Measurements from ENCODE around the gene B4GAT1.
"Not testable (repeated sequence)": the region's sequence is repeated elsewhere in the genome, so short reads cannot be mapped to it uniquely, and the experiment has no call there.

B4GAT1 gene

GRCh38 chr11:66335531-66336233 is 11.7 kb downstream of the B4GAT1 start:
- DNase-seq = no peak

- DNase-seq = no peak
These were observed 12.6 kb downstream of the B4GAT1 start for GRCh38 chr11:66334605-66335442.

- no peak for DNase-seq
These were observed 13.4 kb downstream of the B4GAT1 start for GRCh38 chr11:66333896-66334604.

- DNase-seq = no peak
These were observed 14.1 kb downstream of the B4GAT1 start for GRCh38 chr11:66333220-66333877.

GRCh38 chr11:66332371-66333219 is 14.8 kb downstream of the B4GAT1 start:
- DNase-seq = no peak

GRCh38 chr11:66331542-66332370 is 15.7 kb downstream of the B4GAT1 start:
- no peak for DNase-seq

- DNase-seq = no peak
These were observed 16.5 kb downstream of the B4GAT1 start for GRCh38 chr11:66330931-66331330.

- DNase-seq = no peak
These were observed 18.2 kb downstream of the B4GAT1 start for GRCh38 chr11:66329165-66329673.

- peak; percentile 70 for DNase-seq
These were observed 18.9 kb downstream of the B4GAT1 start for GRCh38 chr11:66328302-66329144.

- no peak for DNase-seq
These were observed 19.5 kb downstream of the B4GAT1 start for GRCh38 chr11:66328031-66328301.

GRCh38 chr11:66327171-66328030 is 20.0 kb downstream of the B4GAT1 start:
- no peak for DNase-seq

- DNase-seq = no peak
These were observed 20.9 kb downstream of the B4GAT1 start for GRCh38 chr11:66326261-66327111.

GRCh38 chr11:66325263-66325671 is 22.2 kb downstream of the B4GAT1 start:
- no peak for DNase-seq

- DNase-seq = no peak
These were observed 22.8 kb downstream of the B4GAT1 start for GRCh38 chr11:66324664-66325063.

- no peak for DNase-seq
These were observed 23.7 kb downstream of the B4GAT1 start for GRCh38 chr11:66323684-66324083.

- DNase-seq = no peak
These were observed 24.5 kb downstream of the B4GAT1 start for GRCh38 chr11:66322732-66323427.

- DNase-seq = no peak
These were observed 25.8 kb downstream of the B4GAT1 start for GRCh38 chr11:66321606-66322005.

GRCh38 chr11:66320748-66321147 is 26.7 kb downstream of the B4GAT1 start:
- not testable (repeated sequence) for DNase-seq

Data from stimulated activated naive CD4-positive, alpha-beta T cell treated with Interleukin-2 at 50 U/mL for 16 hours (primary cell).